Cerebellar nuclear complex (tissue), 1 donor: ENCODE measurements around the gene CACNA1D.
"Not testable (repeated sequence)": the region's sequence is repeated elsewhere in the genome, so short reads cannot be mapped to it uniquely, and the experiment has no call there.

Experiments
- DNase-seq, 2 experiments: peaks; one replicate each; lab custom pipeline; 2025; lab: John Stamatoyannopoulos, UW

Gene CACNA1D

GRCh38 chr3:53493963-53494791 lies at the start of gene CACNA1D:
TSS of gene CACNA1D (plus strand) at chr3:53494611. CDS start at chr3:53495167, 556 bp downstream.
- DNase-seq: no peak

GRCh38 chr3:53457068-53457467 lies 37.3 kb upstream of the CACNA1D start:
- DNase-seq: no peak

- no peak for DNase-seq
Measured at GRCh38 chr3:53460326-53460725, 34.1 kb upstream of the CACNA1D start.

- DNase-seq: no peak
Measured at GRCh38 chr3:53464424-53464823, 30.0 kb upstream of the CACNA1D start.

GRCh38 chr3:53469758-53470157 lies 24.7 kb upstream of the CACNA1D start:
- DNase-seq: not testable (repeated sequence)

GRCh38 chr3:53473422-53473821 lies 21.0 kb upstream of the CACNA1D start:
- DNase-seq: no peak

DNA sequence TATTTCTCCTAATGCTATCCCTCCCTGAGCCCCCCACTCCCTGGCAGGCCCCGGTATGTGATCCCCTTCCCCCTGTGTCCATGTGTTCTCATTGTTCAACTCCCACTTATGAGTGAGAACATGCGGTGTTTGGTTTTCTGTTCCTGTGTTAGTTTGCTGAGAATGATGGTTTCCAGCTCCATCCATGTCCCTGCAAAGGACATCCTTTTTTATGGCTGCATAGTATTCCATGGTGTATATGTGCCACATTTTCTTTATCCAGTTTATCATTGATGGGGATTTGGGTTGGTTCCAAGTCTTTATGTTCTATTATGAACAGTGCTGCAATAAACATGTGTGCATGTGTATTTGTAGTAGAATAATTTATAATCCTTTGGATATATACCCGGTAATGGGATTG lies 18.0 kb upstream of the CACNA1D start:
- DNase-seq: not testable (repeated sequence)

GRCh38 chr3:53477689-53478088 lies 16.7 kb upstream of the CACNA1D start:
- not testable (repeated sequence) for DNase-seq

DNA sequence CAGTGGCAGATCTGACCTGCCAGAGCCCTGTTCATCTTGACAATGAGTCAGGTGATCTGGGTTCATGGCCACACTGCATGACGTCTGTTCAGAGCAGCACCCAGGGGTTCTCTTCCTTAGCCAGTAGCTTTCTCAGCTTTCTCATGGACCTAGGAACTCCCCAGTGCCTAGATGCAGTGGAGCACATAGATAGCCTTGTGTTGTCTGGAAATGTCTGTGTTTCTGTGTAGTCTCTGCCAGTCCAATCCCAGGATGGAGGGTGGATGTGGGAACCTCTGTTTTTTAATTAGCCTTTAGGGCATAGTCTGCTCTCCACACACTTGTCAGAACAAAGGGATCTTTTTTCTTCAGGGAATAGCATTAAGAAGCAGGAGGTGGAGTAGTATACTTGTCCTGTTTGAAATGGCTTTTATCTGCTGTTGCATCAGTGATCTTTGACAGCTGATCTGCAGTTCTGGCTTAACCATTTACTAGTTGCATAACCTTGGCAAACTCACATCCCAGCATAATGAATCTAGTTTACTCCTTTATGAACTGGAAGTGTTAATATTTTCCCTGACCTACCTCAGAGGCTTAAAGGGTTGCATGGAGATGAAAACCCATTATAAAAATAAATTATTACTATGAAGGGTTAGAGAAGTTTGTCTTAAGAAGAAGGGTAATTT lies 16.1 kb upstream of the CACNA1D start:
- DNase-seq: no peak

- DNase-seq: no peak
Measured at GRCh38 chr3:53478921-53479664, 15.3 kb upstream of the CACNA1D start.

DNA sequence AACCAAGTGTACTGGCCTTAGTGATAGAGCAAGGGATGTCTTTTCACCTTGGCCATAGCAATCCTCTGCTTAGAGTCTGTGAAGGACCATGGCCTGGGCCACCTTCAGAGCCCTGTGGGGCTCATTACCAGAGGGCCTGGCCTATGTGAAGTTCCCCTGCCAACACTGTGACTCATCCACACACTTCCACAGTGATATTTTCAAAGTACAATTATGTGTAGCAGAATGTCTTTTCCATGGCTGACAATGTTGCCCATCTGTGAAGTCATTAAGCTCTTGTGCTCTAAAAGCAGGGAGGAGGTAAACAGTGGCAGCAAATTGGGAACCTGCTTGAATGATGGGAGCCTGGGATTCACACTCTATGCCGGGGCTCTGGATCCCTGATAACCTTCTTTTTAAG lies 12.2 kb upstream of the CACNA1D start:
- no peak for DNase-seq

DNA sequence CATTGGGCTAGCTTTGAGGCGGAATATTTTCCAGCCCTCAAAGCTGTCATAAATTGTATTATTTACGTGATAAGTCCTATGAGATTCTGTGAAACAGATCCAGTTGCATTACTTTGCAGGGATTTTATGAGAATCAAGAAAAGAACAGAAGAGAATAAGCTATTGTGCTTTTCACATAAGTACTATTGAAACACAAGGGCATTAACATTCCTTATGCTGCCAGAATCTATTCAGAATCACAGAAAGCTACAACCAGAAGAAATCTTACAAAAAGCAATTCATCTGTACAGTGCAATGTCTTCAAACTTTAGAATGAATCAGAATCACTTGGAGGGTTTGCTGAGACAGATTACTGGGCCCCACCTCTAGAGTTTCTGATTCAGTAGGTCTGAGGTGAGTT lies 10.6 kb upstream of the CACNA1D start:
- DNase-seq: no peak

GRCh38 chr3:53484984-53485383 lies 9.4 kb upstream of the CACNA1D start:
- DNase-seq: no peak

DNA sequence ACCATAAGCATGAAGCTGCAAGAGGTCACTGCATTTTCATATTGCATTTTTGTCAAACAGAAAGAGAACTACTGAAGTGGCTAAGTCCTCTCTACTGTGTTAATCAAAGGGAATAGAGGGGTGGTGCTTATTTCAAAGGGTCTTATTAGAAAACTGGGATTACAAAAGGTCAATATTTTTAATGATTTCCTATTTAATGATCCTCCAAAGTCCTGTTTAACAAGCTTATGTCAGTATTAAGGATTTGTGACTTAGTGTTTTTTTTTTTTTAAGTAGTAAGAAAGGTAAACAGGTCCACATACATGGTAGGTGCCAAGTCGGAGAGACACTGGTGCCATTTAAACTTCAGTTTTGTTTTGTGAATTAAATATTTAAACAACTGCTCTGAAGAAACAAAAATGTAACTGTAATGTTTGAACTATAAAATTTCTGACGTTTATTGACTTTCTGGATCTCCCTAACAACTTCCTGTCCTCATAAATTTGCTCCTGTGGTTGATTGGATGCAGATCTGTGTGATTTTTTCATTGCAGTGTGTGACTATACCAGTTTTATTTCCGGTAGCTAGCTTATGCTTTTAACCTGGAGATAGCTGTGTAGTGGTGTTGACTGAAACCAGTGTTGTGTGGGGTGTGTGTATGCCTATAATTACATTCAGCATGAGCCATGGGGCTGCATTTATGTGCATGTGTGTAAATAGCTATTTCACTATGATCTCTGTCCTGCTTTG lies 8.6 kb upstream of the CACNA1D start:
- no peak for DNase-seq

GRCh38 chr3:53486961-53487654 lies 7.3 kb upstream of the CACNA1D start:
- DNase-seq: no peak

- DNase-seq: no peak
Measured at GRCh38 chr3:53489386-53489785, 5.0 kb upstream of the CACNA1D start.

GRCh38 chr3:53489787-53490458 lies 4.5 kb upstream of the CACNA1D start:
- no peak for DNase-seq

- no peak for DNase-seq
Measured at GRCh38 chr3:53490459-53490968, 3.9 kb upstream of the CACNA1D start.

DNA sequence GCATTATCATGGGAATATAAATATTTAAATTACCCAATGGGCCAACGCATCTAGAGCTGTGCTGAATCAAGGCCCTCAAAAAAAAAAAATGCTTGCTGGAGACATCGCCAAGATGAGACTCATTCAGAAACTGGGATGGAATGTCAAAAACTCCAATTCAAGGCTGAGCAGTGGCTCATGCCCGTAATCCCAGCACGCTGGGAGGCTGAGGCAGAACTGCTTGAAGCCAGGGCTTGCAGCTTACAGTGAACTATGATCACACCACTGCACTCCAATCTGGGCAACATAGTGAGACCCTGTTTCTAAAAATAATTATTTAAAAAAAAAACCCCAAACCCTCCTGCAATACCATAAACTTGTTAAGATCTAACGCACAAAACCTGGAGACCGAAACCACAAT lies 3.1 kb upstream of the CACNA1D start:
- no peak for DNase-seq

GRCh38 chr3:53493595-53493962 lies 832 bp upstream of the CACNA1D start:
- DNase-seq: peak in 1 of 2 experiments; percentile 17

DNA sequence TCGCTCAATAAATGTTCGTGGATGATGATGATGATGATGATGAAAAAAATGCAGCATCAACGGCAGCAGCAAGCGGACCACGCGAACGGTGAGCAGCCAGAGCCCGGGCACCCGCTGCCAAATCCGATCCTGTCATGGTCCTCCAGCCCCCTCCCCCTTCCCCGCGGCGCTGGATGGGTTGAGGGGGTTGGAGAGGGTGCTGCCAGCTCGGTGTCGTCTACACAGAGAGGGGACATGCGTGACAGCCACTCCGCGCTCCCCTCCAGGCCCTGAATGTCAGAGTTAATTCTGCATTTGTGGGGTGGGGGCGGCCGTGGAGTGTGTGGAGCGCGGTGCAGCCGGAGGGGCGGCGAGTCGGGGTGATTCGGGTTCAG lies 722 bp downstream of the CACNA1D start:
- DNase-seq: no peak
